IPS-15b (cell line): ENCODE data around the gene MORN1.
A peak's percentile ranks its signal among the peaks of the same experiment; 100 is the strongest.

Source experiments
- H3K27me3 ChIP-seq: one replicate; pipeline ENCODE4 v1.6.1; 2013; ENCODE audit warnings: low read length; ENCODE audit not compliant: control insufficient read depth, insufficient read depth
- H3K36me3 ChIP-seq: one replicate; pipeline ENCODE4 v1.6.1; 2013; ENCODE audit warnings: low read length; ENCODE audit not compliant: control insufficient read depth, insufficient read depth
- H3K4me1 ChIP-seq: one replicate; pipeline ENCODE4 v1.6.1; 2013; ENCODE audit warnings: mild to moderate bottlenecking, low read length; ENCODE audit not compliant: control insufficient read depth, insufficient read depth
- H3K4me3 ChIP-seq: one replicate; pipeline ENCODE4 v1.5.1; 2013; ENCODE audit warnings: low read depth, low read length
- H3K9ac ChIP-seq: one replicate; pipeline ENCODE4 v1.6.1; 2013; ENCODE audit warnings: low read depth, mild to moderate bottlenecking, low read length
- H3K9me3 ChIP-seq: one replicate; pipeline ENCODE4 v1.6.1; 2013; ENCODE audit warnings: mild to moderate bottlenecking, low read length; ENCODE audit not compliant: control insufficient read depth, insufficient read depth

MORN1 gene

DNA sequence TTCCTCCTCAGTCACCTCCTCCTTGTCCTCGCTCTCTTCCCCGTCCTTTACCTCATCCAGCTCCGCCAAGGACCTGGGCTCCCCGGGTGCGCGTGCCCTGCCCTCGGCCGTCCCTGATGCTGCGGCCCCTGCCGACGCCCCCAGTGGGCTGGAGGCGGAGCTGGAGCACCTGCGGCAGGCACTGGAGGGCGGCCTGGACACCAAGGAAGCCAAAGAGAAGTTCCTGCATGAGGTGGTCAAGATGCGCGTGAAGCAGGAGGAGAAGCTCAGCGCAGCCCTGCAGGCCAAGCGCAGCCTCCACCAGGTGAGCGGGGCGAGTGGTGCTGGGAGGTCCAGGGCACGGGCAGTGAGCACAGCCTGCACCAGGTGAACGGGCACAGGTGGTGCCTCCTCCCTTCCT lies 87.1 kb downstream of the MORN1 start:
- peaks cover 54% of the 10 kb centered on the region for H3K36me3 ChIP-seq
- H3K4me1 ChIP-seq, result no peaks in the 10 kb centered on the region
- H3K27me3 ChIP-seq, result no peaks in the 10 kb centered on the region
- no peak overlapping the region for H3K9ac ChIP-seq
- no peak overlapping the region for H3K4me3 ChIP-seq
- no peaks in the 10 kb centered on the region for H3K9me3 ChIP-seq

DNA sequence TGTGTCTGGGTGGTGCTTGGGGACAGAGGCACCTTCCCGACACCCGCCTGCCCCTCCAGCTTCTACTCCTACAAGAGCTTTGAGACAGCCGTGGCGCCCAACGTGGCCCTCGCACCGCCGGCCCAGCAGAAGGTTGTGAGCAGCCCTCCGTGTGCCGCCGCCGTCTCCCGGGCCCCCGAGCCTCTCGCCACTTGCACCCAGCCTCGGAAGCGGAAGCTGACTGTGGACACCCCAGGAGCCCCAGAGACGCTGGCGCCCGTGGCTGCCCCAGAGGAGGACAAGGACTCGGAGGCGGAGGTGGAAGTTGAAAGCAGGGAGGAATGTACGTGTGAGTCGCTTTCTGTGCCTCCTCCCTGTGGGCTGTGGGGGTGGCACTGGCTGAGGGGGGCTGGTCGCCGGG lies 87.6 kb downstream of the MORN1 start:
- peaks cover 54% of the 10 kb centered on the region for H3K36me3 ChIP-seq
- H3K4me1 ChIP-seq, result no peaks in the 10 kb centered on the region

DNA sequence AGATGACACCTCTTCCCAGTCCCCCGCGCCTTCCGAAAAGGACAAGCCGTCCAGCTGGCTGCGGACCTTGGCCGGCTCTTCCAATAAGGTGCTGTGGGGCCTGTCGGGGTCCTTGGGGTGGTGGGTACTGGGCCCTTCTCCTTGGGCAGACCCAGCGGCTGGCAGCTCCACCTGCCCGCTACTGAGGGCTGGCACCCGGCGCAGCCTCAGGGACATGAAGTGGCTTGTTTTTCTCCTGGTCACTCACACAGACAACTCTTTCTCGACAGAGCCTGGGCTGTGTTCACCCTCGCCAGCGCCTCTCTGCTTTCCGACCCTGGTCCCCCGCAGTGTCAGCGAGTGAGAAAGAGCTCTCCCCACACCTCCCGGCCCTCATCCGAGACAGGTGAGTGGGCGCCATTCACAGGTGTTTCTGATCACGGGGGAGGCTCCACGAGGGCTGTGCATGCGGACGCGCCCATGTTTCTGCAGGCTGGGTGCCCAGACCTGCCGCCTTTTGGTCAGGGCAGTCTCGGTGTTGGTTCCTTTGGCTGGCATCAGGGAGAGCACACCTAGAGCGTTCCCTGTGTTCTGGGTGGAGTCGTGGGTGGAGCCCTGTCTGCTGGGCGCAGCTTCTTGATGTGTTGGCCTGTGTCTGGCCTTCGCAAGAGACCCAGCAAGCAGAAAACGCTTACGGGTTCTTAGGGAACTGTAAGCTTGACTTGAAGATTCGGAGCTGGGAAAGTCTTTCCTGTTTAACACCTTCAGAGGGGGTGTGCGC lies 88.2 kb downstream of the MORN1 start:
- Histone ChIP-seq H3K4me3 (no peak overlapping the region), H3K9me3 (no peaks in the 10 kb centered on the region), H3K4me1 (no peaks in the 10 kb centered on the region), H3K27me3 (no peaks in the 10 kb centered on the region), H3K36me3 (peaks cover 53% of the 10 kb centered on the region), H3K9ac (no peak overlapping the region)

More for the DNA sequence above, 87.6 kb downstream of the MORN1 start:
- Histone ChIP-seq H3K9ac (no peak overlapping the region), H3K27me3 (no peaks in the 10 kb centered on the region), H3K9me3 (no peaks in the 10 kb centered on the region), H3K4me3 (no peak overlapping the region)

DNA sequence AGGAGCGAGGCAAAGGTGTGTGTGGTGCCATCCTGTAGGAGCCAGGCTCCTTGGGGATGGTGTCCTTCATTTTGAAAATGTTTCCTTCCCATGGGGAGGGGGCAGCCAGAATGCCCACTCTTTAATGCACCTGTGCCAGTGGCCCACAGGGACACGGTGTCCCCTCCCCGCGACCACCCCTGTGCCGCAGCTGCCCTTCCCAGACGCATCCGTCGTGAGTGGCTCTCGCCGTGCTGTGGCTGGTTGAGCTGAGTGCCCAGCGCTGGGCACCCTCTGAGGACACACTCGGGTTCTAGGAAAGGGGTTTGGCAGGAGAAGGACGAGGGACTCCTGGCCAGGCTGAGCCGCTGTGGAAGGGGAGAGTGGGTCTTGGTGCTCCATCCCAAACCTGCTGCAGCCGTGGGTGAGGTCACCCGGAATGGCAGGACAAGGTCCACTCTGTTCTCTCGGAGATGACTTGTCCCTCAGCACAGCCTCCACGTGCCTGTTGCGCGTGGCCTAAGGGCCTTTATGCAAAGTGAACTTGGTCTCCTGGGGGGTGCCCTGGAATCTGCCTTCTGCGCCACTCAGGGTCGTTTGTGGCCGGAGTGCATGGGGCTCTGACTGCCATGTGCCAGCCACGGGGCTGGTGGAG lies 88.9 kb downstream of the MORN1 start:
- no peak overlapping the region for H3K9ac ChIP-seq
- peaks cover 45% of the 10 kb centered on the region for H3K36me3 ChIP-seq

GRCh38 chr1:2301607-2302291 lies 89.6 kb downstream of the MORN1 start:
- Histone ChIP-seq H3K36me3 (peaks cover 41% of the 10 kb centered on the region), H3K4me3 (no peak overlapping the region), H3K9ac (peak overlapping the region; percentile 47), H3K27me3 (no peaks in the 10 kb centered on the region), H3K9me3 (no peaks in the 10 kb centered on the region), H3K4me1 (no peaks in the 10 kb centered on the region)

More for the DNA sequence above, 88.9 kb downstream of the MORN1 start:
- Histone ChIP-seq H3K27me3 (no peaks in the 10 kb centered on the region), H3K9me3 (no peaks in the 10 kb centered on the region), H3K4me1 (no peaks in the 10 kb centered on the region), H3K4me3 (no peak overlapping the region)

- Histone ChIP-seq H3K36me3 (peaks cover 34% of the 10 kb centered on the region), H3K4me1 (no peaks in the 10 kb centered on the region), H3K9ac (no peak overlapping the region), H3K4me3 (no peak overlapping the region), H3K27me3 (no peaks in the 10 kb centered on the region), H3K9me3 (no peaks in the 10 kb centered on the region)
Measured at GRCh38 chr1:2300851-2301606, 90.3 kb downstream of the MORN1 start.

DNA sequence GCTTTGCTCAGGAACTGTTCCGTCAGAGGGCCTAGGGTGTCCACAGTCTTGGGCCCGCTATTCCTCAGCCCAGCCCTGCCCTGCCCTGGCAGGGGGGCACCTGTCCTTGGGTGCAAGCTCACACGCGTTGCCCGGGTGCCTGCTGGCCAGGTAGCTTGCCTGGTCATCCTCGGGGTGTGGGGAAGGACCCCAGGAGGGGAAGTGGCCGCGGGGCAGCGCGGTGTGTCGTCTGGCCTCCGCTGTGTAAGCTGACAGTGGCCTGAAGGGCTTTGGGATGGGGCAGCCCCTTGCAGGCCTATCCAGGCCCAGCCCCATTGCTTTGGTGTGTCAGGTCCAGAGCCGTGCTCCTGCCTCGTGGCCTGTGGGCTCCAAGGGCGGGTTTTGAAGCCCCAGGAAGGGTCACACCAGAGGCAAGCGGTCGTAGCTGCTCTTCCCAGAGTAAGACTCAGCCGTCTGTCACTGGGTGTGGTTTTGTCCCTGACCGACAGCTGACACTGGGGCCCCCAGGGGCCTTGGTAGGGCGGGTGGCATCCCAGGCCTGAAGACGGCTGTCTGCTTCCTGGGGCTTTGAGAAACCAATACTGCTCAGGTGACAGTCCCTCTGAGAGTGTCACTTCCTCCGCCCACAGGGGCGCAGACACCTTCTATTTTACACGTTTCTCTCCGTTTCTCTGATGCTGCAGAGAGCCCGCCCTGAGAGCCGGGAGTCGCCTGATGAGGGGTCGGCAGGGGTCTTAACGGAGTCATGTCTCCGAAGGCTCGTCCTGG lies 91.2 kb downstream of the MORN1 start:
- Histone ChIP-seq H3K27me3 (no peaks in the 10 kb centered on the region), H3K9me3 (no peaks in the 10 kb centered on the region), H3K4me3 (no peak overlapping the region), H3K4me1 (no peaks in the 10 kb centered on the region), H3K36me3 (peaks cover 30% of the 10 kb centered on the region), H3K9ac (no peak overlapping the region)

DNA sequence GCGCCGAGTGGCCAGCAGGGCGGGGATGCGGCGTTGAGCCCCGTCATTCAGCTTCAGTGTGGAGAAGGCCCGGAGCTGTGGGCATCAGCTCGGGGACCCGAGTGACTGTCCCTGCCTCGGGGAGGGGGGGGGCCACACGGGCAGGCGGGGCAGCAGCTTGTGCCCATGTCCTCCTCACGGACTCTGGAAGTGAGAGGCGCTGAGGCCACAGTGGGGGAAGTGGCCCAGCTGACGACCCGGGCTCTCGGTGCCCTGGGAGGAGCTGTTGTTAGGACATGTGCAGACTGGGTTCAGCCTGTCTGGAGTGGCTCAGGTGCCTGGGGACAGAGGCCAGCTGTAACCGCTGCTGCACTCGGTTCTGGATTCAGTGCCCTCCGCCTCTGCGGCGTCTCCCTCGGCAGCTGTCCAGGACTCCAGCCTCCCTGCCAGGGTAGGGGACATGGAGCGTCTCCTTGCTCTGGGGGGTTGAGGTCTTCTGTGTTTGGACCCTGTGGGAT lies 92.2 kb downstream of the MORN1 start:
- Histone ChIP-seq H3K27me3 (no peaks in the 10 kb centered on the region), H3K4me3 (no peak overlapping the region), H3K9me3 (no peaks in the 10 kb centered on the region), H3K9ac (no peak overlapping the region), H3K36me3 (peaks cover 20% of the 10 kb centered on the region), H3K4me1 (no peaks in the 10 kb centered on the region)

- no peak overlapping the region for H3K9ac ChIP-seq
- H3K4me3 ChIP-seq, result no peak overlapping the region
- no peaks in the 10 kb centered on the region for H3K4me1 ChIP-seq
- H3K27me3 ChIP-seq, result no peaks in the 10 kb centered on the region
- H3K9me3 ChIP-seq, result no peaks in the 10 kb centered on the region
- H3K36me3 ChIP-seq, result peaks cover 15% of the 10 kb centered on the region
Measured at GRCh38 chr1:2298685-2299084, 92.7 kb downstream of the MORN1 start.

- Histone ChIP-seq H3K9ac (no peak overlapping the region), H3K4me3 (no peak overlapping the region), H3K4me1 (no peaks in the 10 kb centered on the region), H3K36me3 (peaks cover 4% of the 10 kb centered on the region), H3K9me3 (no peaks in the 10 kb centered on the region), H3K27me3 (no peaks in the 10 kb centered on the region)
Measured at GRCh38 chr1:2297246-2298011, 93.9 kb downstream of the MORN1 start.
